Neural cell (in vitro differentiated cells): ENCODE results near the gene TRABD2B.

ENCODE experiments used
- CTCF ChIP-seq: fragments of 450-650 bp; IDR thresholded peaks from 2 replicates; pipeline ENCODE4 v1.5.1; 2014; ENCODE audit warnings: antibody characterized with exemption, mild to moderate bottlenecking, moderate library complexity; ENCODE audit not compliant: poor library complexity, severe bottlenecking
- EP300 ChIP-seq: fragments of 450-650 bp; conservative IDR thresholded peaks from 2 replicates; pipeline ENCODE4 v1.6.1; 2014; ENCODE audit warnings: antibody characterized with exemption, mild to moderate bottlenecking, moderate library complexity; ENCODE audit not compliant: poor library complexity, severe bottlenecking
- EZH2 ChIP-seq: fragments of 200-600, 300-800 bp; shearing (Covaris generic), sonication (generic); IDR thresholded peaks from 2 replicates; pipeline ENCODE4 v1.6.1; 2014; ENCODE audit warnings: antibody characterized with exemption, low read length, borderline replicate concordance, mild to moderate bottlenecking; ENCODE audit not compliant: insufficient read depth, poor library complexity, severe bottlenecking

GRCh38 chr1:47876587-47876963 lies 120.6 kb downstream of the TRABD2B start:
- TF ChIP-seq EZH2 (no peak), EP300 (no peak), CTCF (no peak)
